Measurements from ENCODE around the gene HEMK1. TPM values are rescaled to one million over a fixed set of nuclear protein-coding genes. Genes with fewer than 3 reads are reported as not detected.

Gene HEMK1
- total RNA-seq, 1 experiment from 2014 or later = 20.9 TPM

- no peak for TF ChIP-seq E2F1 (CRISPR knock-in tag; IDR thresholded peaks at IDR 0.05)
- TF ChIP-seq ATF6 (CRISPR knock-in tag; IDR thresholded peaks at IDR 0.05) = no peak
- TF ChIP-seq SMAD3 (CRISPR knock-in tag; IDR thresholded peaks at IDR 0.05; ENCODE audit: borderline replicate concordance) = no peak
- no peak for TF ChIP-seq ZNF263 (CRISPR knock-in tag; IDR thresholded peaks at IDR 0.05; ENCODE audit: low read depth)
- TF ChIP-seq OVOL2 (CRISPR knock-in tag; IDR thresholded peaks at IDR 0.05; ENCODE audit: borderline replicate concordance) = no peak
- TF ChIP-seq ATF1 (CRISPR knock-in tag; IDR thresholded peaks at IDR 0.05) = no peak
Observed at GRCh38 chr3:50583897-50584296, 14.6 kb downstream of the HEMK1 start (continued).

- H3K27ac Mint-ChIP-seq = peak overlapping the region; percentile 10; the same call in 1 of the 2 replicates
- ATAC-seq (no peak), DNase-seq (ENCODE audit: low spot score) (no peak)
- ChIA-PET POLR2A (no interaction called here), CTCF (no interaction called here)
- no peaks in the 10 kb centered on the region for H3K36me3 Mint-ChIP-seq
- no peaks in the 10 kb centered on the region for H3K4me1 Mint-ChIP-seq
- H3K27me3 Mint-ChIP-seq (ENCODE audit: low read depth) = peaks cover 3% of the 10 kb centered on the region; the same call in 1 of the 2 replicates
- H3K4me3 Mint-ChIP-seq = no peak overlapping the region
- TF ChIP-seq NR1H2 (CRISPR knock-in tag; IDR thresholded peaks at IDR 0.05) (no peak), GABPB1 (CRISPR knock-in tag; IDR thresholded peaks at IDR 0.05) (peak; percentile 73)
- H3K9me3 Mint-ChIP-seq = no peaks in the 10 kb centered on the region
Observed at GRCh38 chr3:50584391-50584790, 15.1 kb downstream of the HEMK1 start.

DNA sequence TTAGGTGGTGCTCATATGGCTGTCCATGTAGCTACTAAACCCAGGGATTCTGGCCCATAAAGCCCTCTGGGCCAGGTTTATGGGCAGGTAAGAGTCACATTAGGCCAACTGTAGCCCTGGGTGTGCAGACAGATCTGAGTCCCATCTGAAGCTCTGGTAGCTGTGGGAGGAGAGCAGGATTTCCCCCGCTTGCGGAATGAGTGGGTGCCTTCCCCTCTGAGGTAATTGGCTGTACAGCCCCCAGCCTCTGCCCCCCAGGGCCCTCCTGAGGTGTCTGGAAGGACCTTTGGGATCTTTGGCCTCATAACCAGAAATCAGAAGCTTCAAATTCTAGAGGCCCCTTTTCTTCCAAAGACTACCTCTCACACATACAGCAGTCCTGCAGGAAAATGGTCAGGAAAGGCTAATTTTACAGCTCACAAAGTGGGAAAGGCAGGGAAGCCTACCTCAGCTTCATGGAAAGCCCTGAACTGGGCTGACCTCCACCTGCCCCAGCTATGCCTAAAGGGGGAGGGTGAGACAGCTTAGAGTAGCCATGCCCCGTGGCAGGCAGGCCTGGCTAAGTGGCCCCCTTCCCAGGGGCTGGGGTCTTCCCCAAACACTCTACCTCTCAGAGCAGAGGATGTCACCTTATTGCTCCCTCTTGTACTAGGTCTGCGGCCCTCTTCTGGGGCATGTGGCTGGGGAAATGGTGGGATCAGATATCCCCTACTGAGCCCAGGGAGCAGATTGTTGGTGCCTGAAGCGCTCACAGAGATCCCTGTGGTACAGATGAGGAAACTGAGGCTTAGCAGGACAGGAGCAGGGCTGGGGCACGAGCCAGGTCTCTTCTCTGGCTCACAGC, 16.8 kb downstream of the HEMK1 start:
- Mint-ChIP-seq H3K9me3 (no peaks in the 10 kb centered on the region), H3K27ac (no peak overlapping the region), H3K4me3 (no peak overlapping the region), H3K27me3 (ENCODE audit: low read depth) (peaks cover 3% of the 10 kb centered on the region; the same call in 1 of the 2 replicates), H3K4me1 (no peaks in the 10 kb centered on the region), H3K36me3 (no peaks in the 10 kb centered on the region)
- CTCF ChIA-PET = interaction anchor here (1.1 to 2.8 kb wide), 5 partner anchors 13 to 67 kb away, joined by 3 to 12 read pairs (median 5); partner anchors contain the start of genes CISH and HEMK1
- no peak for DNase-seq (ENCODE audit: low spot score)
- no peak for TF ChIP-seq PRRX2 (CRISPR knock-in tag; IDR thresholded peaks at IDR 0.05)
- TF ChIP-seq, protein P1, sequence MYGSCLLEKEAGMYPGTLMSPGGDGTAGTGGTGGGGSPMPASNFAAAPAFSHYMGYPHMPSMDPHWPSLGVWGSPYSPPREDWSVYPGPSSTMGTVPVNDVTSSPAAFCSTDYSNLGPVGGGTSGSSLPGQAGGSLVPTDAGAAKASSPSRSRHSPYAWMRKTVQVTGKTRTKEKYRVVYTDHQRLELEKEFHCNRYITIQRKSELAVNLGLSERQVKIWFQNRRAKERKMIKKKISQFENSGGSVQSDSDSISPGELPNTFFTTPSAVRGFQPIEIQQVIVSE (CRISPR knock-in tag; IDR thresholded peaks at IDR 0.05; ENCODE audit: borderline replicate concordance) = no peak
- TF ChIP-seq, protein P2, sequence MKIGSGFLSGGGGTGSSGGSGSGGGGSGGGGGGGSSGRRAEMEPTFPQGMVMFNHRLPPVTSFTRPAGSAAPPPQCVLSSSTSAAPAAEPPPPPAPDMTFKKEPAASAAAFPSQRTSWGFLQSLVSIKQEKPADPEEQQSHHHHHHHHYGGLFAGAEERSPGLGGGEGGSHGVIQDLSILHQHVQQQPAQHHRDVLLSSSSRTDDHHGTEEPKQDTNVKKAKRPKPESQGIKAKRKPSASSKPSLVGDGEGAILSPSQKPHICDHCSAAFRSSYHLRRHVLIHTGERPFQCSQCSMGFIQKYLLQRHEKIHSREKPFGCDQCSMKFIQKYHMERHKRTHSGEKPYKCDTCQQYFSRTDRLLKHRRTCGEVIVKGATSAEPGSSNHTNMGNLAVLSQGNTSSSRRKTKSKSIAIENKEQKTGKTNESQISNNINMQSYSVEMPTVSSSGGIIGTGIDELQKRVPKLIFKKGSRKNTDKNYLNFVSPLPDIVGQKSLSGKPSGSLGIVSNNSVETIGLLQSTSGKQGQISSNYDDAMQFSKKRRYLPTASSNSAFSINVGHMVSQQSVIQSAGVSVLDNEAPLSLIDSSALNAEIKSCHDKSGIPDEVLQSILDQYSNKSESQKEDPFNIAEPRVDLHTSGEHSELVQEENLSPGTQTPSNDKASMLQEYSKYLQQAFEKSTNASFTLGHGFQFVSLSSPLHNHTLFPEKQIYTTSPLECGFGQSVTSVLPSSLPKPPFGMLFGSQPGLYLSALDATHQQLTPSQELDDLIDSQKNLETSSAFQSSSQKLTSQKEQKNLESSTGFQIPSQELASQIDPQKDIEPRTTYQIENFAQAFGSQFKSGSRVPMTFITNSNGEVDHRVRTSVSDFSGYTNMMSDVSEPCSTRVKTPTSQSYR (CRISPR knock-in tag; IDR thresholded peaks at IDR 0.05) = no peak
- ATAC-seq = no peak
- POLR2A ChIA-PET = interaction anchor here (0.5 kb wide), 1 partner anchor 39 kb away, joined by 3 read pairs; no protein-coding TSS in a partner anchor

- ATAC-seq = no peak
- H3K4me1 Mint-ChIP-seq = no peaks in the 10 kb centered on the region
- CTCF ChIA-PET = interaction anchor here (0.7 to 2.8 kb wide), 6 partner anchors 14 to 315 kb away, joined by 3 to 12 read pairs (median 4); partner anchors contain the start of genes CISH and HEMK1
- TF ChIP-seq ZNF232 (CRISPR knock-in tag; IDR thresholded peaks at IDR 0.05) (no peak), NFATC4 (CRISPR knock-in tag; IDR thresholded peaks at IDR 0.05) (no peak), ZBTB21 (CRISPR knock-in tag; IDR thresholded peaks at IDR 0.05; ENCODE audit: borderline replicate concordance) (no peak), ZNF396 (CRISPR knock-in tag; IDR thresholded peaks at IDR 0.05; ENCODE audit: borderline replicate concordance) (no peak), E2F1 (CRISPR knock-in tag; IDR thresholded peaks at IDR 0.05) (no peak), NFE2L1 (CRISPR knock-in tag; IDR thresholded peaks at IDR 0.05) (no peak)
- TF ChIP-seq, protein P3, sequence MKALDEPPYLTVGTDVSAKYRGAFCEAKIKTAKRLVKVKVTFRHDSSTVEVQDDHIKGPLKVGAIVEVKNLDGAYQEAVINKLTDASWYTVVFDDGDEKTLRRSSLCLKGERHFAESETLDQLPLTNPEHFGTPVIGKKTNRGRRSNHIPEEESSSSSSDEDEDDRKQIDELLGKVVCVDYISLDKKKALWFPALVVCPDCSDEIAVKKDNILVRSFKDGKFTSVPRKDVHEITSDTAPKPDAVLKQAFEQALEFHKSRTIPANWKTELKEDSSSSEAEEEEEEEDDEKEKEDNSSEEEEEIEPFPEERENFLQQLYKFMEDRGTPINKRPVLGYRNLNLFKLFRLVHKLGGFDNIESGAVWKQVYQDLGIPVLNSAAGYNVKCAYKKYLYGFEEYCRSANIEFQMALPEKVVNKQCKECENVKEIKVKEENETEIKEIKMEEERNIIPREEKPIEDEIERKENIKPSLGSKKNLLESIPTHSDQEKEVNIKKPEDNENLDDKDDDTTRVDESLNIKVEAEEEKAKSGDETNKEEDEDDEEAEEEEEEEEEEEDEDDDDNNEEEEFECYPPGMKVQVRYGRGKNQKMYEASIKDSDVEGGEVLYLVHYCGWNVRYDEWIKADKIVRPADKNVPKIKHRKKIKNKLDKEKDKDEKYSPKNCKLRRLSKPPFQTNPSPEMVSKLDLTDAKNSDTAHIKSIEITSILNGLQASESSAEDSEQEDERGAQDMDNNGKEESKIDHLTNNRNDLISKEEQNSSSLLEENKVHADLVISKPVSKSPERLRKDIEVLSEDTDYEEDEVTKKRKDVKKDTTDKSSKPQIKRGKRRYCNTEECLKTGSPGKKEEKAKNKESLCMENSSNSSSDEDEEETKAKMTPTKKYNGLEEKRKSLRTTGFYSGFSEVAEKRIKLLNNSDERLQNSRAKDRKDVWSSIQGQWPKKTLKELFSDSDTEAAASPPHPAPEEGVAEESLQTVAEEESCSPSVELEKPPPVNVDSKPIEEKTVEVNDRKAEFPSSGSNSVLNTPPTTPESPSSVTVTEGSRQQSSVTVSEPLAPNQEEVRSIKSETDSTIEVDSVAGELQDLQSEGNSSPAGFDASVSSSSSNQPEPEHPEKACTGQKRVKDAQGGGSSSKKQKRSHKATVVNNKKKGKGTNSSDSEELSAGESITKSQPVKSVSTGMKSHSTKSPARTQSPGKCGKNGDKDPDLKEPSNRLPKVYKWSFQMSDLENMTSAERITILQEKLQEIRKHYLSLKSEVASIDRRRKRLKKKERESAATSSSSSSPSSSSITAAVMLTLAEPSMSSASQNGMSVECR (CRISPR knock-in tag; IDR thresholded peaks at IDR 0.05; ENCODE audit: borderline replicate concordance) = no peak
Observed at GRCh38 chr3:50586763-50587070, 17.4 kb downstream of the HEMK1 start.

More at GRCh38 chr3:50586763-50587070, 17.4 kb downstream of the HEMK1 start:
- H3K4me3 Mint-ChIP-seq = no peak overlapping the region
- POLR2A ChIA-PET = no interaction called here
- no peaks in the 10 kb centered on the region for H3K9me3 Mint-ChIP-seq
- H3K27ac Mint-ChIP-seq = no peak overlapping the region
- DNase-seq (ENCODE audit: low spot score) = no peak
- H3K27me3 Mint-ChIP-seq (ENCODE audit: low read depth) = peaks cover 3% of the 10 kb centered on the region; the same call in 1 of the 2 replicates
- H3K36me3 Mint-ChIP-seq = no peaks in the 10 kb centered on the region
